Ishikawa (cell line): Measurements from ENCODE around the gene TMEM40.

Source experiments
- CEBPB ChIP-seq: IDR thresholded peaks from 2 replicates; pipeline ENCODE4 v1.6.1; 2012
- CREB1 ChIP-seq: IDR thresholded peaks from 2 replicates; pipeline ENCODE4 v1.6.1; 2012; ENCODE audit warnings: low read depth
- EGR1 ChIP-seq: IDR thresholded peaks from 2 replicates; pipeline ENCODE4 v1.6.1; 2012
- EP300 ChIP-seq: IDR thresholded peaks from 2 replicates; pipeline ENCODE4 v1.6.1; 2012; ENCODE audit warnings: borderline replicate concordance
- FOXM1 ChIP-seq: IDR thresholded peaks from 2 replicates; pipeline ENCODE4 v1.6.1; 2012; ENCODE audit warnings: low read depth, borderline replicate concordance
- MAX ChIP-seq: IDR thresholded peaks from 2 replicates; pipeline ENCODE4 v1.6.1; 2012
- NFIC ChIP-seq: IDR thresholded peaks from 2 replicates; pipeline ENCODE4 v1.6.1; 2012
- RAD21 ChIP-seq: IDR thresholded peaks from 2 replicates; pipeline ENCODE4 v1.6.1; 2012; ENCODE audit warnings: low read depth
- TAF1 ChIP-seq: IDR thresholded peaks from 2 replicates; pipeline ENCODE4 v1.6.1; 2012; ENCODE audit warnings: low read depth, mild to moderate bottlenecking
- TCF12 ChIP-seq: IDR thresholded peaks from 2 replicates; pipeline ENCODE4 v1.6.1; 2012; ENCODE audit warnings: low read depth
- TEAD4 ChIP-seq: IDR thresholded peaks from 2 replicates; pipeline ENCODE4 v1.6.1; 2012
- USF1 ChIP-seq: IDR thresholded peaks from 2 replicates; pipeline ENCODE4 v1.6.1; 2012
- YY1 ChIP-seq: IDR thresholded peaks from 2 replicates; pipeline ENCODE4 v1.6.1; 2012; ENCODE audit warnings: low read depth
- TF ChIP-seq, protein P1 (sequence below): IDR thresholded peaks from 2 replicates; pipeline ENCODE4 v1.6.1; 2012; ENCODE audit warnings: low read depth, mild to moderate bottlenecking

The TMEM40 gene

GRCh38 chr3:12748477-12748876 lies 10.6 kb downstream of the TMEM40 start:
- TF ChIP-seq TAF1 (no peak), NFIC (no peak), TCF12 (no peak), CREB1 (no peak), CEBPB (no peak), YY1 (no peak), RAD21 (no peak)
- TF ChIP-seq, protein P1, sequence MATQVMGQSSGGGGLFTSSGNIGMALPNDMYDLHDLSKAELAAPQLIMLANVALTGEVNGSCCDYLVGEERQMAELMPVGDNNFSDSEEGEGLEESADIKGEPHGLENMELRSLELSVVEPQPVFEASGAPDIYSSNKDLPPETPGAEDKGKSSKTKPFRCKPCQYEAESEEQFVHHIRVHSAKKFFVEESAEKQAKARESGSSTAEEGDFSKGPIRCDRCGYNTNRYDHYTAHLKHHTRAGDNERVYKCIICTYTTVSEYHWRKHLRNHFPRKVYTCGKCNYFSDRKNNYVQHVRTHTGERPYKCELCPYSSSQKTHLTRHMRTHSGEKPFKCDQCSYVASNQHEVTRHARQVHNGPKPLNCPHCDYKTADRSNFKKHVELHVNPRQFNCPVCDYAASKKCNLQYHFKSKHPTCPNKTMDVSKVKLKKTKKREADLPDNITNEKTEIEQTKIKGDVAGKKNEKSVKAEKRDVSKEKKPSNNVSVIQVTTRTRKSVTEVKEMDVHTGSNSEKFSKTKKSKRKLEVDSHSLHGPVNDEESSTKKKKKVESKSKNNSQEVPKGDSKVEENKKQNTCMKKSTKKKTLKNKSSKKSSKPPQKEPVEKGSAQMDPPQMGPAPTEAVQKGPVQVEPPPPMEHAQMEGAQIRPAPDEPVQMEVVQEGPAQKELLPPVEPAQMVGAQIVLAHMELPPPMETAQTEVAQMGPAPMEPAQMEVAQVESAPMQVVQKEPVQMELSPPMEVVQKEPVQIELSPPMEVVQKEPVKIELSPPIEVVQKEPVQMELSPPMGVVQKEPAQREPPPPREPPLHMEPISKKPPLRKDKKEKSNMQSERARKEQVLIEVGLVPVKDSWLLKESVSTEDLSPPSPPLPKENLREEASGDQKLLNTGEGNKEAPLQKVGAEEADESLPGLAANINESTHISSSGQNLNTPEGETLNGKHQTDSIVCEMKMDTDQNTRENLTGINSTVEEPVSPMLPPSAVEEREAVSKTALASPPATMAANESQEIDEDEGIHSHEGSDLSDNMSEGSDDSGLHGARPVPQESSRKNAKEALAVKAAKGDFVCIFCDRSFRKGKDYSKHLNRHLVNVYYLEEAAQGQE, result no peak

- TF ChIP-seq, protein P1, result no peak
Measured at GRCh38 chr3:12746419-12746818, 12.6 kb downstream of the TMEM40 start.

DNA sequence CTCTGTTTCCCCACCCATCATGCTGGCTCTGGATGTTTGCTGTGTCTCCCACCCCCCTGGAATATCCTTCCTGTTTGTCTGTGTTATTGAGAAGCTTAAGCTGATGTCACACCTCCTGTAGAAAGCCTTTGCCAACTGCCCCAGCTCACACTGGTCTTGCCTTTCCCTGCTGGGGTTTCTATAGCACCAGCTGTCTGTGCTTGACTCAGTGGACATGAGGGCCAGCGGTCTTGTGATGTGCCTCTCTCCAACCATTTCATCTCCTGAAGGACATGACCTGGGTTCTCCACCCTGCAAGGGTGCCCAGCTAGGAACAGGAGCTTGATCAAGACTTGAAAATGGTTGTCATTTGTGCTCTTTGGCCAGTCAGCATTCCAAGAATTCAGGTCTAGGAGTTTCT lies 14.7 kb downstream of the TMEM40 start:
- no peak for TF ChIP-seq TEAD4
- TF ChIP-seq TAF1, result no peak
- TF ChIP-seq EGR1, result no peak
- TF ChIP-seq NFIC, result no peak
- no peak for TF ChIP-seq RAD21

GRCh38 chr3:12743583-12743982 lies 15.5 kb downstream of the TMEM40 start:
- TF ChIP-seq EP300, result no peak
- TF ChIP-seq YY1, result no peak
- no peak for TF ChIP-seq EGR1
- TF ChIP-seq NFIC, result no peak
- TF ChIP-seq TAF1, result no peak
- no peak for TF ChIP-seq MAX
- no peak for TF ChIP-seq TEAD4
- no peak for TF ChIP-seq CREB1
- no peak for TF ChIP-seq USF1
- no peak for TF ChIP-seq CEBPB
- no peak for TF ChIP-seq FOXM1
- TF ChIP-seq RAD21, result no peak

- TF ChIP-seq TAF1 (no peak), YY1 (no peak), MAX (no peak), FOXM1 (no peak), NFIC (no peak), USF1 (no peak), TCF12 (no peak), RAD21 (no peak), EP300 (no peak), TEAD4 (no peak), CREB1 (no peak)
- TF ChIP-seq, protein P1, result no peak
Measured at GRCh38 chr3:12742330-12743107, 16.5 kb downstream of the TMEM40 start.
